ENCODE data around the gene ZNF439. TPM values are rescaled to one million over a fixed set of nuclear protein-coding genes. Genes with fewer than 3 reads are reported as not detected.

ZNF439 gene
- total and polyA plus RNA-seq, 2 of the 13 experiments (the other 11 are each of a cell fraction or from before 2014, with no cell fraction given): 2.9 to 4.9 TPM

GRCh38 chr19:11887611-11888531 is 39.3 kb downstream of the ZNF439 start, which contains the start of gene ZNF69 (continued):
- peak; percentile 45; the same call in 1 of the 2 replicates for TF ChIP-seq KDM4B (CRISPR knock-in tag; IDR thresholded peaks at IDR 0.05)
- peak; percentile 41; the same call in 1 of the 2 replicates for TF ChIP-seq ZNF792 (CRISPR knock-in tag; IDR thresholded peaks at IDR 0.05)
- peak; percentile 72 for TF ChIP-seq GMEB1 (CRISPR knock-in tag; IDR thresholded peaks at IDR 0.05; ENCODE audit: borderline replicate concordance)
- peak; percentile 58; the same call in 1 of the 2 replicates for TF ChIP-seq NKX3-1 (CRISPR knock-in tag; IDR thresholded peaks at IDR 0.05)
- TF ChIP-seq ERF (CRISPR knock-in tag; IDR thresholded peaks at IDR 0.05): peak; percentile 40; the same call in 1 of the 2 replicates
- peak; percentile 57; the same call in 1 of the 2 replicates for TF ChIP-seq ZNF350 (CRISPR knock-in tag; IDR thresholded peaks at IDR 0.05; ENCODE audit: borderline replicate concordance, low read depth)
- TF ChIP-seq NFIC (IDR thresholded peaks at IDR 0.05; ENCODE audit: low read length): no peak
- no peak; the same call in 1 of the 2 replicates for TF ChIP-seq ZNF850 (CRISPR knock-in tag; conservative IDR thresholded peaks at IDR 0.05)
- TF ChIP-seq JARID2 (CRISPR knock-in tag; IDR thresholded peaks at IDR 0.05; ENCODE audit: insufficient replicate concordance): peak; percentile 36
- no peak for TF ChIP-seq ZNF256 (CRISPR knock-in tag; conservative IDR thresholded peaks at IDR 0.05)
- 0 out of 2 replicates have a peak, but pooled peaks have one; percentile 19 for TF ChIP-seq ATF2 (CRISPR knock-in tag; IDR thresholded peaks at IDR 0.05)
- 0 out of 2 replicates have a peak, but pooled peaks have one; percentile 58 for TF ChIP-seq ZNF710 (CRISPR knock-in tag; IDR thresholded peaks at IDR 0.05; ENCODE audit: borderline replicate concordance)
- TF ChIP-seq KMT2A (CRISPR knock-in tag; IDR thresholded peaks at IDR 0.05): peak; percentile 56; the same call in 1 of the 2 replicates
- TF ChIP-seq IRX3 (CRISPR knock-in tag; IDR thresholded peaks at IDR 0.05; ENCODE audit: borderline replicate concordance, low read depth): peak; percentile 30; the same call in 1 of the 2 replicates
- TF ChIP-seq POGZ (CRISPR knock-in tag; IDR thresholded peaks at IDR 0.05): peak; percentile 73
- TF ChIP-seq PHB2 (IDR thresholded peaks at IDR 0.05; ENCODE audit: partially characterized antibody): no peak
- TF ChIP-seq ZNF121 (CRISPR knock-in tag; IDR thresholded peaks at IDR 0.05): peak; percentile 91
- peak; percentile 78 for TF ChIP-seq ELF3 (CRISPR knock-in tag; IDR thresholded peaks at IDR 0.05)
- peak; percentile 97 for TF ChIP-seq ZNF703 (CRISPR knock-in tag; IDR thresholded peaks at IDR 0.05; ENCODE audit: borderline replicate concordance)
- peak; percentile 68; the same call in 1 of the 2 replicates for TF ChIP-seq ZNF20 (CRISPR knock-in tag; IDR thresholded peaks at IDR 0.05)
- peak; percentile 74; the same call in 1 of the 2 replicates for TF ChIP-seq DNMT3B (CRISPR knock-in tag; conservative IDR thresholded peaks at IDR 0.05)
- TF ChIP-seq ZBTB46 (CRISPR knock-in tag; IDR thresholded peaks at IDR 0.05; ENCODE audit: borderline replicate concordance): peak; percentile 85; the same call in 1 of the 2 replicates
- TF ChIP-seq ZNF563 (CRISPR knock-in tag; IDR thresholded peaks at IDR 0.05): peak; percentile 73
